ENCODE data around the gene PRKG1. TPM values are rescaled to one million over a fixed set of nuclear protein-coding genes. Genes with fewer than 3 reads are reported as not detected.

The PRKG1 gene
- total RNA-seq, 1 experiment from 2014 or later: 16.5 TPM

DNA sequence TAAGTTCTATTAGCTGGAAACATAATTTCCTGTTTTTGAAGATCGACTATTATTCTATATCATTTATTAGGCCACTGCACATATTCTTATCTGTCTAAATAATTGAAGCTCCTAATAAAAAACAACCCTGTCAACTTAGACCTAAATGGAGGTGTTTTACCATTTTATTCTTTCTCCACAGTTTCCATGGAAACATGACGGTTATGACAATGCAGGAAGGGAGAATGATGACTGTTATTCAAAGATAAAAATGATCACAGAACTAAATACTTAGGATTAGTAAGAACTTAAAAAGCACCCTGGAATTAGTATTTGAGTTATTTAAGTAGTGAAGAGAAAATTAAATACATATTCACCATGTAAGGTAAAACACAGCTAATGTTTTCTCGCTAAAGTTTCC is 1119.9 kb downstream of the PRKG1 start (continued):
- TF ChIP-seq ZNF416 (CRISPR knock-in tag; IDR thresholded peaks at IDR 0.05): no peak
- TF ChIP-seq CREM (CRISPR knock-in tag; IDR thresholded peaks at IDR 0.05): no peak
- TF ChIP-seq, protein P1, sequence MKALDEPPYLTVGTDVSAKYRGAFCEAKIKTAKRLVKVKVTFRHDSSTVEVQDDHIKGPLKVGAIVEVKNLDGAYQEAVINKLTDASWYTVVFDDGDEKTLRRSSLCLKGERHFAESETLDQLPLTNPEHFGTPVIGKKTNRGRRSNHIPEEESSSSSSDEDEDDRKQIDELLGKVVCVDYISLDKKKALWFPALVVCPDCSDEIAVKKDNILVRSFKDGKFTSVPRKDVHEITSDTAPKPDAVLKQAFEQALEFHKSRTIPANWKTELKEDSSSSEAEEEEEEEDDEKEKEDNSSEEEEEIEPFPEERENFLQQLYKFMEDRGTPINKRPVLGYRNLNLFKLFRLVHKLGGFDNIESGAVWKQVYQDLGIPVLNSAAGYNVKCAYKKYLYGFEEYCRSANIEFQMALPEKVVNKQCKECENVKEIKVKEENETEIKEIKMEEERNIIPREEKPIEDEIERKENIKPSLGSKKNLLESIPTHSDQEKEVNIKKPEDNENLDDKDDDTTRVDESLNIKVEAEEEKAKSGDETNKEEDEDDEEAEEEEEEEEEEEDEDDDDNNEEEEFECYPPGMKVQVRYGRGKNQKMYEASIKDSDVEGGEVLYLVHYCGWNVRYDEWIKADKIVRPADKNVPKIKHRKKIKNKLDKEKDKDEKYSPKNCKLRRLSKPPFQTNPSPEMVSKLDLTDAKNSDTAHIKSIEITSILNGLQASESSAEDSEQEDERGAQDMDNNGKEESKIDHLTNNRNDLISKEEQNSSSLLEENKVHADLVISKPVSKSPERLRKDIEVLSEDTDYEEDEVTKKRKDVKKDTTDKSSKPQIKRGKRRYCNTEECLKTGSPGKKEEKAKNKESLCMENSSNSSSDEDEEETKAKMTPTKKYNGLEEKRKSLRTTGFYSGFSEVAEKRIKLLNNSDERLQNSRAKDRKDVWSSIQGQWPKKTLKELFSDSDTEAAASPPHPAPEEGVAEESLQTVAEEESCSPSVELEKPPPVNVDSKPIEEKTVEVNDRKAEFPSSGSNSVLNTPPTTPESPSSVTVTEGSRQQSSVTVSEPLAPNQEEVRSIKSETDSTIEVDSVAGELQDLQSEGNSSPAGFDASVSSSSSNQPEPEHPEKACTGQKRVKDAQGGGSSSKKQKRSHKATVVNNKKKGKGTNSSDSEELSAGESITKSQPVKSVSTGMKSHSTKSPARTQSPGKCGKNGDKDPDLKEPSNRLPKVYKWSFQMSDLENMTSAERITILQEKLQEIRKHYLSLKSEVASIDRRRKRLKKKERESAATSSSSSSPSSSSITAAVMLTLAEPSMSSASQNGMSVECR (CRISPR knock-in tag; IDR thresholded peaks at IDR 0.05; ENCODE audit: borderline replicate concordance): no peak
- no peak for TF ChIP-seq E2F4 (CRISPR knock-in tag; IDR thresholded peaks at IDR 0.05; ENCODE audit: borderline replicate concordance, low read depth)

GRCh38 chr10:52194716-52195115 is 1120.4 kb downstream of the PRKG1 start:
- ChIA-PET CTCF (no interaction called here), POLR2A (no interaction called here)
- Mint-ChIP-seq H3K27ac (no peak overlapping the region), H3K4me3 (no peak overlapping the region), H3K36me3 (no peaks in the 10 kb centered on the region), H3K27me3 (ENCODE audit: low read depth) (no peaks in the 10 kb centered on the region), H3K4me1 (peaks cover 13% of the 10 kb centered on the region), H3K9me3 (no peaks in the 10 kb centered on the region)
- TF ChIP-seq, protein P2, sequence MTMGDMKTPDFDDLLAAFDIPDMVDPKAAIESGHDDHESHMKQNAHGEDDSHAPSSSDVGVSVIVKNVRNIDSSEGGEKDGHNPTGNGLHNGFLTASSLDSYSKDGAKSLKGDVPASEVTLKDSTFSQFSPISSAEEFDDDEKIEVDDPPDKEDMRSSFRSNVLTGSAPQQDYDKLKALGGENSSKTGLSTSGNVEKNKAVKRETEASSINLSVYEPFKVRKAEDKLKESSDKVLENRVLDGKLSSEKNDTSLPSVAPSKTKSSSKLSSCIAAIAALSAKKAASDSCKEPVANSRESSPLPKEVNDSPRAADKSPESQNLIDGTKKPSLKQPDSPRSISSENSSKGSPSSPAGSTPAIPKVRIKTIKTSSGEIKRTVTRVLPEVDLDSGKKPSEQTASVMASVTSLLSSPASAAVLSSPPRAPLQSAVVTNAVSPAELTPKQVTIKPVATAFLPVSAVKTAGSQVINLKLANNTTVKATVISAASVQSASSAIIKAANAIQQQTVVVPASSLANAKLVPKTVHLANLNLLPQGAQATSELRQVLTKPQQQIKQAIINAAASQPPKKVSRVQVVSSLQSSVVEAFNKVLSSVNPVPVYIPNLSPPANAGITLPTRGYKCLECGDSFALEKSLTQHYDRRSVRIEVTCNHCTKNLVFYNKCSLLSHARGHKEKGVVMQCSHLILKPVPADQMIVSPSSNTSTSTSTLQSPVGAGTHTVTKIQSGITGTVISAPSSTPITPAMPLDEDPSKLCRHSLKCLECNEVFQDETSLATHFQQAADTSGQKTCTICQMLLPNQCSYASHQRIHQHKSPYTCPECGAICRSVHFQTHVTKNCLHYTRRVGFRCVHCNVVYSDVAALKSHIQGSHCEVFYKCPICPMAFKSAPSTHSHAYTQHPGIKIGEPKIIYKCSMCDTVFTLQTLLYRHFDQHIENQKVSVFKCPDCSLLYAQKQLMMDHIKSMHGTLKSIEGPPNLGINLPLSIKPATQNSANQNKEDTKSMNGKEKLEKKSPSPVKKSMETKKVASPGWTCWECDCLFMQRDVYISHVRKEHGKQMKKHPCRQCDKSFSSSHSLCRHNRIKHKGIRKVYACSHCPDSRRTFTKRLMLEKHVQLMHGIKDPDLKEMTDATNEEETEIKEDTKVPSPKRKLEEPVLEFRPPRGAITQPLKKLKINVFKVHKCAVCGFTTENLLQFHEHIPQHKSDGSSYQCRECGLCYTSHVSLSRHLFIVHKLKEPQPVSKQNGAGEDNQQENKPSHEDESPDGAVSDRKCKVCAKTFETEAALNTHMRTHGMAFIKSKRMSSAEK (CRISPR knock-in tag; IDR thresholded peaks at IDR 0.05; ENCODE audit: borderline replicate concordance): no peak
- TF ChIP-seq ATF1 (CRISPR knock-in tag; IDR thresholded peaks at IDR 0.05): no peak
- TF ChIP-seq ZNF232 (CRISPR knock-in tag; IDR thresholded peaks at IDR 0.05): no peak
- TF ChIP-seq, protein P3, sequence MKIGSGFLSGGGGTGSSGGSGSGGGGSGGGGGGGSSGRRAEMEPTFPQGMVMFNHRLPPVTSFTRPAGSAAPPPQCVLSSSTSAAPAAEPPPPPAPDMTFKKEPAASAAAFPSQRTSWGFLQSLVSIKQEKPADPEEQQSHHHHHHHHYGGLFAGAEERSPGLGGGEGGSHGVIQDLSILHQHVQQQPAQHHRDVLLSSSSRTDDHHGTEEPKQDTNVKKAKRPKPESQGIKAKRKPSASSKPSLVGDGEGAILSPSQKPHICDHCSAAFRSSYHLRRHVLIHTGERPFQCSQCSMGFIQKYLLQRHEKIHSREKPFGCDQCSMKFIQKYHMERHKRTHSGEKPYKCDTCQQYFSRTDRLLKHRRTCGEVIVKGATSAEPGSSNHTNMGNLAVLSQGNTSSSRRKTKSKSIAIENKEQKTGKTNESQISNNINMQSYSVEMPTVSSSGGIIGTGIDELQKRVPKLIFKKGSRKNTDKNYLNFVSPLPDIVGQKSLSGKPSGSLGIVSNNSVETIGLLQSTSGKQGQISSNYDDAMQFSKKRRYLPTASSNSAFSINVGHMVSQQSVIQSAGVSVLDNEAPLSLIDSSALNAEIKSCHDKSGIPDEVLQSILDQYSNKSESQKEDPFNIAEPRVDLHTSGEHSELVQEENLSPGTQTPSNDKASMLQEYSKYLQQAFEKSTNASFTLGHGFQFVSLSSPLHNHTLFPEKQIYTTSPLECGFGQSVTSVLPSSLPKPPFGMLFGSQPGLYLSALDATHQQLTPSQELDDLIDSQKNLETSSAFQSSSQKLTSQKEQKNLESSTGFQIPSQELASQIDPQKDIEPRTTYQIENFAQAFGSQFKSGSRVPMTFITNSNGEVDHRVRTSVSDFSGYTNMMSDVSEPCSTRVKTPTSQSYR (CRISPR knock-in tag; IDR thresholded peaks at IDR 0.05): no peak
- TF ChIP-seq PRRX2 (CRISPR knock-in tag; IDR thresholded peaks at IDR 0.05): no peak
- TF ChIP-seq ZNF423 (CRISPR knock-in tag; IDR thresholded peaks at IDR 0.05): no peak
- no peak for TF ChIP-seq ZNF671 (CRISPR knock-in tag; IDR thresholded peaks at IDR 0.05)
- TF ChIP-seq, protein P4, sequence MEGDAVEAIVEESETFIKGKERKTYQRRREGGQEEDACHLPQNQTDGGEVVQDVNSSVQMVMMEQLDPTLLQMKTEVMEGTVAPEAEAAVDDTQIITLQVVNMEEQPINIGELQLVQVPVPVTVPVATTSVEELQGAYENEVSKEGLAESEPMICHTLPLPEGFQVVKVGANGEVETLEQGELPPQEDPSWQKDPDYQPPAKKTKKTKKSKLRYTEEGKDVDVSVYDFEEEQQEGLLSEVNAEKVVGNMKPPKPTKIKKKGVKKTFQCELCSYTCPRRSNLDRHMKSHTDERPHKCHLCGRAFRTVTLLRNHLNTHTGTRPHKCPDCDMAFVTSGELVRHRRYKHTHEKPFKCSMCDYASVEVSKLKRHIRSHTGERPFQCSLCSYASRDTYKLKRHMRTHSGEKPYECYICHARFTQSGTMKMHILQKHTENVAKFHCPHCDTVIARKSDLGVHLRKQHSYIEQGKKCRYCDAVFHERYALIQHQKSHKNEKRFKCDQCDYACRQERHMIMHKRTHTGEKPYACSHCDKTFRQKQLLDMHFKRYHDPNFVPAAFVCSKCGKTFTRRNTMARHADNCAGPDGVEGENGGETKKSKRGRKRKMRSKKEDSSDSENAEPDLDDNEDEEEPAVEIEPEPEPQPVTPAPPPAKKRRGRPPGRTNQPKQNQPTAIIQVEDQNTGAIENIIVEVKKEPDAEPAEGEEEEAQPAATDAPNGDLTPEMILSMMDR (IDR thresholded peaks at IDR 0.05): no peak
- ATAC-seq: no peak
- no peak for DNase-seq (ENCODE audit: low spot score)

All from WTC11 (cell line).